Measurements from ENCODE around the gene FLACC1.

Gene FLACC1

DNA sequence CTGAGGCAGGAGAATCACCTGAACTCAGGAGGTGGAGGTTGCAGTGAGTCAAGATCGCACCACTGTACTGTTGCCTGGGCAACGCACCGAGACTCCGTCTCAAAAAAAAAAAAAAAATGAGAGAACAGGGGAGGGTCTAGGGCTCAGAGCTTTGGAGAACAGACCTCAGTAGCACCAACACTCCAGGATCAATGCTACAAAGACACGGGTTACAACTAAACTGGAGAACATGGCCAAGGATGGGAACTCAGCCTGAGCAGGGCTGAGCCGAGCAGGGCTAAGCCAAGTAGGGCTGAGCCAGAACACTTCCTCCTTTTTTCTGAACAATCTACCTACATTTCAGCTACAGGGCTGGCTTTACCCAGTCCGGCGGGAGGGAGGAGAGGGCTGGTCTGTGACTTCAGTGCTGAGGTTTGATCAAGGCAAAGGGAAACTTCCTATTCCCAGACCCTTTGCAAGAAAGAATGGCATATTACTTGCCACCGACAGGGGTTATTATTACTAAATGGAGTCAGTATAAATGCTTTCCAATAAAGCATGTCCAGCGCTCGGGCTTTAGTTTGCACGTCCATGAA lies 99.7 kb downstream of the FLACC1 start:
- DNase-seq (ENCODE audit: low read depth): no peak
- H3K4me3 ChIP-seq (ENCODE audit: low read length): peak overlapping the region; percentile 58
- TF ChIP-seq, protein P1, sequence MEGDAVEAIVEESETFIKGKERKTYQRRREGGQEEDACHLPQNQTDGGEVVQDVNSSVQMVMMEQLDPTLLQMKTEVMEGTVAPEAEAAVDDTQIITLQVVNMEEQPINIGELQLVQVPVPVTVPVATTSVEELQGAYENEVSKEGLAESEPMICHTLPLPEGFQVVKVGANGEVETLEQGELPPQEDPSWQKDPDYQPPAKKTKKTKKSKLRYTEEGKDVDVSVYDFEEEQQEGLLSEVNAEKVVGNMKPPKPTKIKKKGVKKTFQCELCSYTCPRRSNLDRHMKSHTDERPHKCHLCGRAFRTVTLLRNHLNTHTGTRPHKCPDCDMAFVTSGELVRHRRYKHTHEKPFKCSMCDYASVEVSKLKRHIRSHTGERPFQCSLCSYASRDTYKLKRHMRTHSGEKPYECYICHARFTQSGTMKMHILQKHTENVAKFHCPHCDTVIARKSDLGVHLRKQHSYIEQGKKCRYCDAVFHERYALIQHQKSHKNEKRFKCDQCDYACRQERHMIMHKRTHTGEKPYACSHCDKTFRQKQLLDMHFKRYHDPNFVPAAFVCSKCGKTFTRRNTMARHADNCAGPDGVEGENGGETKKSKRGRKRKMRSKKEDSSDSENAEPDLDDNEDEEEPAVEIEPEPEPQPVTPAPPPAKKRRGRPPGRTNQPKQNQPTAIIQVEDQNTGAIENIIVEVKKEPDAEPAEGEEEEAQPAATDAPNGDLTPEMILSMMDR (IDR thresholded peaks at IDR 0.05; ENCODE audit: insufficient read depth, low read depth, low read length, missing control alignments): no peak

DNA sequence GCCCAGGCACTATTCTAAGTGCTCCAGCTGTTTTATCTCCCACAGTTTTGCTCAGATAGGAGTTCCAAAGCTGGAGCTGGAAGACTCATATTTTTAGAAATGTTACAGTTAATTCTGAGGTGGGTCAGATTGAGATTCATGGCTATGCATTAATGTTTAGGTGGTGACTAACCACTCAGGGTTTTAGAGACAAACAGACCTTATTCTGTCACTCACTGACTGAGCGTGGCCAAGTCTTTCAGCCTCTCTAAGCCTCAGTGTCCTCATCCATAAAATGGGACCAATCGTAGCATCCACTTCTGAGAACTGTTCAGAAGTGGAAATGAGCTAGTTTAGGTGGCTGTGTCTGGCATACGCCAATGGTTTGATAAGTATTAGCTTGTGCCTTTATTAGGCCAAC lies 101.1 kb downstream of the FLACC1 start:
- TF ChIP-seq, protein P1 (IDR thresholded peaks at IDR 0.05; ENCODE audit: insufficient read depth, low read depth, low read length, missing control alignments): no peak
- DNase-seq (ENCODE audit: low read depth): no peak
- H3K4me3 ChIP-seq (ENCODE audit: low read length): no peak overlapping the region

DNA sequence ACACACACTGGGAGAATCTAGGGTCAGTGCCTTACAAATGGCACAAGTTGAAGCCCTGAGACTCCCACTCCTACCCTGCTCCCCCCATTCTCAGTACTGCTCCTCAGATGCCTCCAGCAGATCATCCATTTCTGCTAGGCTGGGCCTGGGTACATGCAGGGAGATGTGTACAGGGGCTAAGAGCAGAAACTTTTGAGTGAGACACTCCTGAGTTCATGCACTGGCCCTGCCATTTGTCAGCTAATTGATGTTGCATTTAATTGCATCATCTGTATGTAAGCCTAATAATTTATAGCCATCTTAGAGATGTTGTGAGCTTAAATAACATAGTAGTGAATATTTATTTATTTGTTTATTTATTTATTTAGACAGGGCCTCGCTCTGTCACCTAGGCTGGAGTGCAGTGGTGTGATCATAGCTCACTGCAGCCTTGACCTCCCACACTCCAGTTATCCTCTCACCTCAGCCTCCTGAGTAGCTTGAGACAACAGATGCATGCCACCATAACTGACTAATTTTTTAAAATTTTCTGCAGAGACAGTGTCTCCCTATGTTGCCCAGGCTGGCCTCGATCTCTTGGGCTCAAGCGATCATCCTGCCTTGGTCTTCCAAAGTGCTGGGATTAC lies 101.6 kb downstream of the FLACC1 start:
- TF ChIP-seq, protein P1 (IDR thresholded peaks at IDR 0.05; ENCODE audit: insufficient read depth, low read depth, low read length, missing control alignments): no peak
- no peak for DNase-seq (ENCODE audit: low read depth)
- H3K4me3 ChIP-seq (ENCODE audit: low read length): no peak overlapping the region

DNA sequence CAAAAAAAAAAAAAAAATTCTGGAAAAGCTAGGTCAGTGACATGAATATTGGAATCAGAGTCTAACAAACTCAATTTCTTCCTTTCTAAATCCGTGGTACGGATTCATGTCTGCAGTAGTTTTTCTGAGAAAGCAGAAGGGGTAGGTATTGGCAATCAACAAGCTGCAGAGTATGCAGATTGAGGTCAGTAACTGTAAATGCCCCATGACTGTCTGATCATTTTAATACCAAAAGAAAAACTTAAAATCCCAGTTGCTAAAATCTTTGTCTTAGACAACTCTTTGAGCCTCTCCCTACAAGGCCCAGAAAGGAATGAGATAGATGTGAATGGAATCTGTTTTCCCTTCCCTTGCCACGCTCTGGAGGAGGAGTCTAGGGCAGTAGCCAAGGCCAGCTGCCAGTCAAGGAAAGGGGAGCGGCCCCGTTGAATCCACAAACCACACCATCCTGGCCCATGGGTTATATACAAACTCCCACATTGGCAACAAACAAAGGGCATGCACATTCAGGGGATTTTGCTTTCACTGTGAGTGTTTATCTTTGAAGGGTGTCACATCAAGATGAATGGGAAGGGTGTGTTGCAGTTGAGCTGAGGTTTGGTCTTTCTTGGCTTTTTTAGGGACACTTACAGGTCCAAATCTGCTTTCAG lies 102.9 kb downstream of the FLACC1 start:
- TF ChIP-seq, protein P1 (IDR thresholded peaks at IDR 0.05; ENCODE audit: insufficient read depth, low read depth, low read length, missing control alignments): no peak
- DNase-seq (ENCODE audit: low read depth): peak; percentile 38
- no peak overlapping the region for H3K4me3 ChIP-seq (ENCODE audit: low read length)

DNA sequence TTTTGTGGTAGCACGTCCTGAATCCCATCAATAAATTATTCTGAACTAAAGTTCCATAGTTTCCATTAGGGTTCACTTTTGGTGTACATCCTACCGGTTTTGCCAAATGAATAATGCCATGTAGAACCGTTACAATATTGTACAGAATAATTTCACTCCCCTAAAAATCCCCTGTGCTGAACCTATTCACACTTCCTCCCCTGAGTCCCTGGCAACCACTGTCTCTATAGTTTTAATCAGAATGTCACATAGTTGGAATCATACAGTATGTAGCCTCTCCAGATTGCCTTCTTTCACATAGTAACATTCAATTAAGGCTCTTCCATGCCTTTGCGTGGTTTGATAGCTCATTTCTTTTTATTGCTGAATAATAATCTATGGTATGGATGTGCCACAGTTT lies 106.4 kb downstream of the FLACC1 start:
- TF ChIP-seq, protein P1 (IDR thresholded peaks at IDR 0.05; ENCODE audit: insufficient read depth, low read depth, low read length, missing control alignments): no peak
- no peak overlapping the region for H3K4me3 ChIP-seq (ENCODE audit: low read length)
- no peak for DNase-seq (ENCODE audit: low read depth)

DNA sequence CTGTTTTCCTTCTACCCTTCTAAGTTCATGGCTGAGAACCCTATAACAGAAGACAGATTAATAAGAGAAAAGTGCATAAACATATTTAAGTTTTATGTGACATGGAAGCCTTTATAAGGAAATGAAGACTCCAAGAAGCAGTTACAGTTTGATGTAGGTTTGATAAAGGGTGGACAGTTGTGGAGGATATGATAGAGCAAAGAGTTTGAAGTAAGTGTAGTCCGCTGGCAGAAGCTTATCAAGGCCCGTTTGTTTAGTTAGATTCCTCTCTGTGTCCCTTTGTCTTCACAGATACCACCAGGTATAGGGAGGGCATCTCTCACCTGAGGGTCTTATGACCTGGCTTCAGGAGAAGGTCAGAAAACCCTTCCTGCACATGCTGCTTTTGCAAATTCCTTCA lies 107.3 kb downstream of the FLACC1 start:
- no peak overlapping the region for H3K4me3 ChIP-seq (ENCODE audit: low read length)
- TF ChIP-seq, protein P1 (IDR thresholded peaks at IDR 0.05; ENCODE audit: insufficient read depth, low read depth, low read length, missing control alignments): no peak
- DNase-seq (ENCODE audit: low read depth): no peak
